GM23338 (cell line): ENCODE measurements around the gene MID1IP1. TPM values are rescaled to one million over a fixed set of nuclear protein-coding genes. Genes with fewer than 3 reads are reported as not detected.

Experiments
- ATAC-seq: fragments of 200-7000 bp; cut with Tn5 transposase; 3 replicates; pipeline ENCODE4 v1.9.1; 2020
- DNase-seq: peaks from one replicate; pipeline ENCODE4 v3.0.0-alpha.2; 2015; ENCODE audit warnings: low spot score
- H2AFZ ChIP-seq: fragments of 200-600 bp; sonication (generic); 2 replicates; pipeline ENCODE4 v1.8.0; 2016; ENCODE audit warnings: antibody characterized with exemption, mild to moderate bottlenecking, moderate library complexity
- H3F3A ChIP-seq: fragments of 200-600 bp; sonication (generic); replicated peaks from 2 replicates; pipeline ENCODE4 v1.8.0; 2017; ENCODE audit warnings: antibody characterized with exemption, mixed run types, low read depth
- H3K27ac ChIP-seq: fragments of 200-600 bp; sonication (generic); 2 replicates; pipeline ENCODE4 v1.6.1; 2016; ENCODE audit warnings: low read depth
- H3K27me3 ChIP-seq: fragments of 200-600 bp; sonication (generic); 2 replicates; pipeline ENCODE4 v1.8.0; 2016; ENCODE audit warnings: mild to moderate bottlenecking, mixed run types, moderate library complexity; ENCODE audit not compliant: insufficient read depth
- H3K36me3 ChIP-seq: fragments of 200-600 bp; sonication (generic); 2 replicates; pipeline ENCODE4 v1.8.0; 2016; ENCODE audit warnings: mild to moderate bottlenecking; ENCODE audit not compliant: insufficient read depth
- H3K4me1 ChIP-seq: fragments of 200-600 bp; sonication (generic); 2 replicates; pipeline ENCODE4 v1.8.0; 2016; ENCODE audit warnings: mild to moderate bottlenecking, moderate library complexity; ENCODE audit not compliant: insufficient read depth
- H3K4me2 ChIP-seq: fragments of 200-600 bp; sonication (generic); 2 replicates; pipeline ENCODE4 v1.7.1; 2017; ENCODE audit warnings: mixed run types
- H3K4me3 ChIP-seq: fragments of 200-600 bp; sonication (generic); 2 replicates; pipeline ENCODE4 v1.6.1; 2016; ENCODE audit warnings: mixed run types
- H3K79me2 ChIP-seq: fragments of 200-600 bp; sonication (generic); replicated peaks from 2 replicates; pipeline ENCODE4 v1.8.0; 2017; ENCODE audit warnings: mild to moderate bottlenecking; ENCODE audit not compliant: insufficient read depth
- H3K9me2 ChIP-seq: fragments of 200-600 bp; sonication (generic); 2 replicates; pipeline ENCODE4 v1.8.0; 2017; ENCODE audit not compliant: insufficient read depth
- H4K20me1 ChIP-seq: fragments of 200-600 bp; sonication (generic); replicated peaks from 2 replicates; pipeline ENCODE4 v1.8.0; 2017; ENCODE audit warnings: mild to moderate bottlenecking; ENCODE audit not compliant: insufficient read depth
- H3K27ac Mint-ChIP-seq: 2 replicates; pipeline ENCODE4 v1.8.0; 2020; ENCODE audit warnings: inconsistent platforms, mild to moderate bottlenecking, moderate library complexity, mixed read lengths
- H3K27me3 Mint-ChIP-seq: 3 replicates; pipeline ENCODE4 v1.8.0; 2022; ENCODE audit warnings: low read depth, mild to moderate bottlenecking, moderate library complexity, mixed read lengths, inconsistent platforms; ENCODE audit not compliant: insufficient read depth, poor library complexity
- H3K36me3 Mint-ChIP-seq: 3 replicates; pipeline ENCODE4 v1.8.0; 2021; ENCODE audit warnings: low read depth, mild to moderate bottlenecking, inconsistent platforms, moderate library complexity, mixed read lengths
- H3K4me1 Mint-ChIP-seq: 3 replicates; pipeline ENCODE4 v1.8.0; 2020; ENCODE audit warnings: mild to moderate bottlenecking, inconsistent platforms, mixed read lengths
- H3K4me3 Mint-ChIP-seq: 3 replicates; pipeline ENCODE4 v1.8.0; 2021; ENCODE audit warnings: moderate library complexity, mild to moderate bottlenecking, inconsistent platforms, mixed read lengths
- H3K9me3 Mint-ChIP-seq: 3 replicates; pipeline ENCODE4 v1.8.0; 2020; ENCODE audit warnings: moderate library complexity, mild to moderate bottlenecking, inconsistent platforms, mixed read lengths
- CREB1 ChIP-seq: fragments of 250-450 bp; sonication (Bioruptor Pico); IDR thresholded peaks from 2 replicates; pipeline ENCODE4 v1.5.0; 2020; ENCODE audit warnings: low read depth, mild to moderate bottlenecking, moderate library complexity
- CTCF ChIP-seq, 2 experiments: fragments of 200-600 bp in 1 of 2; sonication (generic) in 1 of 2; conservative IDR thresholded peaks; 2 replicates each; pipeline versions ENCODE4 v1.5.1 to v1.6.1; 2016 to 2017; ENCODE audit warnings: antibody characterized with exemption in 2 of 2, low read depth in 2 of 2, mild to moderate bottlenecking in 2 of 2, moderate library complexity in 1 of 2
- ETS1 ChIP-seq: IDR thresholded peaks from 2 replicates; pipeline ENCODE4 v1.6.1; 2016; ENCODE audit warnings: antibody characterized with exemption
- EZH2 ChIP-seq: fragments of 200-600 bp; sonication (generic); IDR thresholded peaks from one replicate; pipeline ENCODE4 v1.8.0; 2017; ENCODE audit warnings: antibody characterized with exemption, mild to moderate bottlenecking, low read depth; ENCODE audit not compliant: unreplicated experiment
- JUNB ChIP-seq: IDR thresholded peaks from one replicate; pipeline ENCODE4 v1.6.1; 2016; ENCODE audit warnings: antibody characterized with exemption; ENCODE audit not compliant: unreplicated experiment
- REST ChIP-seq: IDR thresholded peaks from one replicate; pipeline ENCODE4 v1.6.1; 2018; ENCODE audit warnings: antibody characterized with exemption; ENCODE audit not compliant: unreplicated experiment
- ZNF331 ChIP-seq: fragments of 250-450 bp; sonication (Bioruptor Pico); IDR thresholded peaks from 2 replicates; pipeline ENCODE4 v1.5.0; 2020; ENCODE audit warnings: low read depth, mild to moderate bottlenecking, moderate library complexity
- ZNF462 ChIP-seq: fragments of 250-450 bp; sonication (Bioruptor Pico); IDR thresholded peaks from 2 replicates; pipeline ENCODE4 v1.5.0; 2020; ENCODE audit warnings: mild to moderate bottlenecking, moderate library complexity
- polyA plus RNA-seq: library from polyadenylated mRNA; unstranded; fragments of >200 nt; fragmentation: Nextera tagmentation; extraction: Ambion mirVana; gene quantifications from 2 replicates; pipeline ENCODE4 v1.2.1, GENCODE V29; 2016
- total RNA-seq: library from RNA; depleted of rRNA; stranded (reverse); fragments of >200 nt; shearing (Covaris generic); gene quantifications from 2 replicates; pipeline ENCODE4 v1.2.3, GENCODE V29; 2014

Gene MID1IP1
- total and polyA plus RNA-seq, 2 experiments from 2014 or later = 26.1 to 161 TPM

GRCh38 chrX:38804432-38804681, 3.1 kb downstream of the MID1IP1 start:
- Histone ChIP-seq H3K4me2 (peak overlapping the region; percentile 81), H3K27me3 (no peaks in the 10 kb centered on the region), H3K4me1 (peaks cover 14% of the 10 kb centered on the region), H2AFZ (no peak overlapping the region), H3F3A (no peaks in the 10 kb centered on the region), H3K9me2 (no peaks in the 10 kb centered on the region), H3K27ac (peak overlapping the region; percentile 93), H3K4me3 (peak overlapping the region; percentile 72), H3K36me3 (peaks cover 6% of the 10 kb centered on the region; the same call in 1 of the 2 replicates), H3K79me2 (peaks cover 52% of the 10 kb centered on the region), H4K20me1 (no peaks in the 10 kb centered on the region)
- TF ChIP-seq ZNF331 (CRISPR knock-in tag) = no peak
- no peak for TF ChIP-seq CTCF (conservative IDR thresholded peaks at IDR 0.05; ENCODE audit: low read depth in 2 of 2)
- no peak for TF ChIP-seq REST
- no peak for TF ChIP-seq EZH2
- TF ChIP-seq JUNB = no peak
- TF ChIP-seq ZNF462 (CRISPR knock-in tag) = no peak
- no peak for TF ChIP-seq ETS1
- TF ChIP-seq CREB1 (CRISPR knock-in tag) = no peak
- DNase-seq (no peak), ATAC-seq (no peak)
- Mint-ChIP-seq H3K27me3 (peaks cover 21% of the 10 kb centered on the region), H3K36me3 (peaks cover 54% of the 10 kb centered on the region), H3K27ac (peak overlapping the region; percentile 98), H3K4me1 (peaks cover 21% of the 10 kb centered on the region), H3K9me3 (peaks cover 2% of the 10 kb centered on the region; the same call in 2 of the 3 replicates), H3K4me3 (peak overlapping the region; percentile 100)
